Neural progenitor cell (in vitro differentiated cells): ENCODE measurements around the gene BANF1. TPM values are rescaled to one million over a fixed set of nuclear protein-coding genes. Genes with fewer than 3 reads are reported as not detected.

ENCODE experiments used
- DNase-seq: peaks from one replicate; pipeline ENCODE4 v3.0.0-alpha.2; 2016; ENCODE audit warnings: low spot score
- H2AFZ ChIP-seq: fragments of 200-600 bp; sonication (generic); replicated peaks from 2 replicates; pipeline ENCODE4 v1.6.1; 2016; ENCODE audit warnings: antibody characterized with exemption
- H3F3A ChIP-seq: fragments of 200-600 bp; sonication (generic); 2 replicates; pipeline ENCODE4 v1.6.1; 2016; ENCODE audit warnings: antibody characterized with exemption, low read depth
- H3K27ac ChIP-seq: fragments of 200-600 bp; sonication (generic); 2 replicates; pipeline ENCODE4 v1.5.1; 2016; ENCODE audit warnings: mild to moderate bottlenecking
- H3K27me3 ChIP-seq: fragments of 200-600 bp; sonication (generic); 2 replicates; pipeline ENCODE4 v1.6.1; 2016; ENCODE audit warnings: mild to moderate bottlenecking, moderate library complexity
- H3K36me3 ChIP-seq: fragments of 200-600 bp; sonication (generic); 2 replicates; pipeline ENCODE4 v1.5.1; 2016
- H3K4me1 ChIP-seq: fragments of 200-600 bp; sonication (generic); 2 replicates; pipeline ENCODE4 v1.6.1; 2016; ENCODE audit warnings: mixed run types
- H3K4me2 ChIP-seq: fragments of 200-600 bp; sonication (generic); 2 replicates; pipeline ENCODE4 v1.6.1; 2016
- H3K4me3 ChIP-seq: fragments of 200-600 bp; sonication (generic); 2 replicates; pipeline ENCODE4 v1.5.1; 2016
- H3K79me2 ChIP-seq: fragments of 200-600 bp; sonication (generic); 2 replicates; pipeline ENCODE4 v1.6.1; 2016; ENCODE audit warnings: low read depth
- H3K9ac ChIP-seq: fragments of 200-600 bp; sonication (generic); 2 replicates; pipeline ENCODE4 v1.6.1; 2016
- H3K9me3 ChIP-seq: fragments of 200-600 bp; sonication (generic); 2 replicates; pipeline ENCODE4 v1.5.1; 2016; ENCODE audit warnings: low read depth
- H4K20me1 ChIP-seq: fragments of 200-600 bp; sonication (generic); 2 replicates; pipeline ENCODE4 v1.6.1; 2016; ENCODE audit warnings: low read depth
- H3K27ac Mint-ChIP-seq: 3 replicates; pipeline ENCODE4 v1.8.0; 2021; ENCODE audit warnings: mixed read lengths
- H3K27me3 Mint-ChIP-seq: 2 replicates; pipeline ENCODE4 v1.8.0; 2022; ENCODE audit warnings: low read depth, mild to moderate bottlenecking, inconsistent platforms, moderate library complexity, mixed read lengths; ENCODE audit not compliant: insufficient read depth
- H3K36me3 Mint-ChIP-seq: 3 replicates; pipeline ENCODE4 v1.8.0; 2021; ENCODE audit warnings: mixed read lengths
- H3K4me1 Mint-ChIP-seq: 3 replicates; pipeline ENCODE4 v1.8.0; 2021; ENCODE audit warnings: mixed read lengths
- H3K4me3 Mint-ChIP-seq: 3 replicates; pipeline ENCODE4 v1.8.0; 2021; ENCODE audit warnings: mild to moderate bottlenecking, moderate library complexity, mixed read lengths
- H3K9me3 Mint-ChIP-seq: 3 replicates; pipeline ENCODE4 v1.8.0; 2020; ENCODE audit warnings: mixed read lengths
- EZH2 ChIP-seq: fragments of 200-600 bp; sonication (generic); IDR thresholded peaks from 2 replicates; pipeline ENCODE4 v1.6.1; 2017; ENCODE audit warnings: antibody characterized with exemption, mild to moderate bottlenecking, moderate library complexity
- EZH2phosphoT487 ChIP-seq: fragments of 200-600 bp; sonication (generic); IDR thresholded peaks from 2 replicates; pipeline ENCODE4 v1.6.1; 2017; ENCODE audit warnings: antibody characterized with exemption
- total RNA-seq: library from RNA; depleted of rRNA; stranded (reverse); fragments of >200 nt; gene quantifications from 2 replicates; pipeline ENCODE4 v1.2.3, GENCODE V29; 2015; ENCODE audit warnings: low replicate concordance
- TF ChIP-seq, protein P1 (sequence below): fragments of 200-600 bp; sonication (generic); IDR thresholded peaks from 2 replicates; pipeline ENCODE4 v1.5.1; 2017; ENCODE audit warnings: antibody characterized with exemption, mild to moderate bottlenecking

Gene BANF1
- total RNA-seq, 1 donor from 2014 or later = 39.8 TPM

DNA sequence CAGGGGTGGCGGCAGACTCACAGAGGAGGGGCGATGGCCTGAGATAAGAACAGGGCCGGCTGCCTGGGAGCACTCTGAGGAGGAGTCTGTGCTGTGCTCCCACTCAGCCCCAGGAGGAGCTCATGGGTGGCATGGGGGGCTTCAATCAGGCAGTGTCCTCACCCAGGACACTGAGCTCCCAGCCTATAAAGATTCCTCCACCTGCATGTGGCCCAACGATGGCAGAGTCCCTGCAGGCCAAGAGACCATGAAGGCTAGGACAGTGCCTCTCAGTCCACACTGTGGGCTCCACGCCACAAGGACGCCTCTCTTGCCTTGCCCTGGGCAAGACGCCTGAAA lies 11.4 kb downstream of the BANF1 start:
- Histone ChIP-seq H2AFZ (no peak overlapping the region), H3K4me1 (no peaks in the 10 kb centered on the region), H3K79me2 (no peaks in the 10 kb centered on the region), H3K4me2 (no peak overlapping the region), H3K27me3 (peaks cover 36% of the 10 kb centered on the region), H3K9ac (no peak overlapping the region), H3F3A (no peaks in the 10 kb centered on the region), H4K20me1 (no peaks in the 10 kb centered on the region), H3K27ac (no peak overlapping the region), H3K9me3 (no peaks in the 10 kb centered on the region), H3K4me3 (no peak overlapping the region), H3K36me3 (no peaks in the 10 kb centered on the region)
- H3K9me3 Mint-ChIP-seq = no peaks in the 10 kb centered on the region
- no peak for DNase-seq
- H3K4me1 Mint-ChIP-seq = no peaks in the 10 kb centered on the region
- no peaks in the 10 kb centered on the region for H3K36me3 Mint-ChIP-seq
- no peak overlapping the region for H3K4me3 Mint-ChIP-seq
- H3K27me3 Mint-ChIP-seq = peaks cover 11% of the 10 kb centered on the region
- H3K27ac Mint-ChIP-seq = no peak overlapping the region
- no peak for TF ChIP-seq EZH2
- TF ChIP-seq EZH2phosphoT487 = no peak
- TF ChIP-seq, protein P1, sequence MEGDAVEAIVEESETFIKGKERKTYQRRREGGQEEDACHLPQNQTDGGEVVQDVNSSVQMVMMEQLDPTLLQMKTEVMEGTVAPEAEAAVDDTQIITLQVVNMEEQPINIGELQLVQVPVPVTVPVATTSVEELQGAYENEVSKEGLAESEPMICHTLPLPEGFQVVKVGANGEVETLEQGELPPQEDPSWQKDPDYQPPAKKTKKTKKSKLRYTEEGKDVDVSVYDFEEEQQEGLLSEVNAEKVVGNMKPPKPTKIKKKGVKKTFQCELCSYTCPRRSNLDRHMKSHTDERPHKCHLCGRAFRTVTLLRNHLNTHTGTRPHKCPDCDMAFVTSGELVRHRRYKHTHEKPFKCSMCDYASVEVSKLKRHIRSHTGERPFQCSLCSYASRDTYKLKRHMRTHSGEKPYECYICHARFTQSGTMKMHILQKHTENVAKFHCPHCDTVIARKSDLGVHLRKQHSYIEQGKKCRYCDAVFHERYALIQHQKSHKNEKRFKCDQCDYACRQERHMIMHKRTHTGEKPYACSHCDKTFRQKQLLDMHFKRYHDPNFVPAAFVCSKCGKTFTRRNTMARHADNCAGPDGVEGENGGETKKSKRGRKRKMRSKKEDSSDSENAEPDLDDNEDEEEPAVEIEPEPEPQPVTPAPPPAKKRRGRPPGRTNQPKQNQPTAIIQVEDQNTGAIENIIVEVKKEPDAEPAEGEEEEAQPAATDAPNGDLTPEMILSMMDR = no peak

DNA sequence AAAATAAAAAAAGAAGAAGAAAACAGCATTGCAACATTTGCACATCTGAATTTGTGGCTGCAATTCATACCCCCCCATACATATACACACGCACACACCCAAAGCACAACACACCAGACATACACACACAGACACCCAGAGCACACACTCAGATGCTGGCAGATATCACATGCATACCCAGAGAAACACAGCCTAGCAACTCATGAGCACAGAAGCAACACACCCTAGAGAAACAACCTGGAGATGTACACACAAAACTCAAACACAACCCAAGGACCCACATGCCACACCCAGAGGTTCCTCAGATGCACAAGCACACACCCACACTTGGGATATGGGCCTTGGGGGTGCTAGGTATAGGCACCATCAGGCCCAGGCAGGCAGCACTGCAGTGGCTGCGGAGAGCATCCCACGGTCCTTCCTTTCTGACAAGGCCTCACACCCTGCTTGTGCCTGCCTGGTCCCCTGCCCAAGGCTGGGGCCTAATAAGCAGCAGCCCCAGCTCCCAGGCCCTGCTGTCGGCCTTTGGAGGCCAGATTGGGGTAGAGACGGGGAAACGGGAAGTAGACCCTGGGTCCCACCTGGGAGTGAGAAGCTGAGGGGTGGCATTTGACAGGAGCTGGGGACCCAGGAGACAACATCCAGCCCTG lies 12.6 kb downstream of the BANF1 start:
- H2AFZ ChIP-seq = no peak overlapping the region

DNA sequence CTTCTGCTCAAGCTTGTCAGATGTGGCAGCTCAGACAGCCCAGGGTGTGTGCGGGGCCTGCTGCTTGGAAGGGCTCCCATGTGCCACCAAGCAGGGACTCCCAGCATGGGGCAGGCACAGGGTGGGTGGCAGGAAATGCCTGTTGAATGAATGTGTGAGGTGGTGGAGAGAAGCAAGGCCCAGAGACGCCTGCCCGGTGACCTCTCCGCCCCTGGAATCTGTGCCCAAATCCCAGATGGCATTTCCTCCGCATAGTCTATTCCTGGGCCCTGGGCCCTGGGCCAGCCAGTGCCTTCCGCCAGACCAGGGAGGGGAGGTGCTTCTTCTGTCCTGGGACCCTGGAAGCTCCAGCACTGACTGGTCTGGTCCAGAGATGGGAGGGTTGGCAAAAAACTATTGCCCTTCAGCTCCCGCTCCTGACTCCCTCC lies 13.2 kb downstream of the BANF1 start:
- Histone ChIP-seq H3K9me3 (no peaks in the 10 kb centered on the region), H3K9ac (no peak overlapping the region), H3K27ac (no peak overlapping the region), H3K4me2 (no peak overlapping the region), H3K79me2 (no peaks in the 10 kb centered on the region), H2AFZ (no peak overlapping the region), H3K4me1 (no peaks in the 10 kb centered on the region), H3K4me3 (no peak overlapping the region), H4K20me1 (no peaks in the 10 kb centered on the region), H3F3A (no peaks in the 10 kb centered on the region), H3K36me3 (no peaks in the 10 kb centered on the region), H3K27me3 (peaks cover 28% of the 10 kb centered on the region)
- Mint-ChIP-seq H3K4me1 (no peaks in the 10 kb centered on the region), H3K27me3 (peaks cover 12% of the 10 kb centered on the region), H3K36me3 (no peaks in the 10 kb centered on the region), H3K4me3 (no peak overlapping the region), H3K27ac (no peak overlapping the region), H3K9me3 (no peaks in the 10 kb centered on the region)
- TF ChIP-seq, protein P1 = no peak
- TF ChIP-seq EZH2 (no peak), EZH2phosphoT487 (no peak)
- no peak for DNase-seq

More for the DNA sequence above, 12.6 kb downstream of the BANF1 start:
- Histone ChIP-seq H3K4me1 (no peaks in the 10 kb centered on the region), H4K20me1 (no peaks in the 10 kb centered on the region), H3K36me3 (no peaks in the 10 kb centered on the region), H3K4me2 (no peak overlapping the region), H3K9ac (no peak overlapping the region), H3F3A (no peaks in the 10 kb centered on the region), H3K27me3 (peaks cover 33% of the 10 kb centered on the region), H3K27ac (no peak overlapping the region), H3K9me3 (no peaks in the 10 kb centered on the region), H3K4me3 (no peak overlapping the region), H3K79me2 (no peaks in the 10 kb centered on the region)
- TF ChIP-seq EZH2 = no peak
- TF ChIP-seq EZH2phosphoT487 = no peak
- TF ChIP-seq, protein P1 = no peak
- Mint-ChIP-seq H3K4me3 (no peak overlapping the region), H3K4me1 (no peaks in the 10 kb centered on the region), H3K9me3 (no peaks in the 10 kb centered on the region), H3K27ac (peak overlapping the region; percentile 48), H3K36me3 (no peaks in the 10 kb centered on the region), H3K27me3 (peaks cover 12% of the 10 kb centered on the region)
- no peak for DNase-seq
